Neutrophil (primary cell): ENCODE results near the gene JAG2.

Source experiments
- H3K27ac ChIP-seq: fragments of 200-600 bp; sonication (generic); 2 replicates; pipeline ENCODE4 v1.5.1; 2016; ENCODE audit warnings: mild to moderate bottlenecking, moderate library complexity
- H3K27me3 ChIP-seq: fragments of 200-600 bp; sonication (generic); 2 replicates; pipeline ENCODE4 v1.6.0; 2016; ENCODE audit warnings: mild to moderate bottlenecking
- H3K36me3 ChIP-seq: fragments of 200-600 bp; sonication (generic); 2 replicates; pipeline ENCODE4 v1.5.1; 2017
- H3K4me1 ChIP-seq, 2 experiments: fragments of 200-600 bp in 1 of 2; sonication (generic) in 1 of 2; 1 replicate in 1 of 2; 2 replicates in 1 of 2; pipeline versions ENCODE4 v1.5.1 to v1.6.1; 2013 to 2016; ENCODE audit warnings: low read depth in 1 of 2, low read length in 1 of 2, mild to moderate bottlenecking in 1 of 2, moderate library complexity in 1 of 2; ENCODE audit not compliant: control insufficient read depth in 1 of 2, insufficient read depth in 1 of 2
- H3K4me3 ChIP-seq, 2 experiments: fragments of 200-600 bp in 1 of 2; sonication (generic) in 1 of 2; 1 replicate in 1 of 2; 2 replicates in 1 of 2; pipeline ENCODE4 v1.5.1; 2013 to 2016; ENCODE audit warnings: low read depth in 1 of 2, low read length in 1 of 2, mild to moderate bottlenecking in 1 of 2, moderate library complexity in 1 of 2
- H3K9me3 ChIP-seq: fragments of 200-600 bp; sonication (generic); 2 replicates; pipeline ENCODE4 v1.5.1; 2016
- CTCF ChIP-seq: fragments of 200-600 bp; sonication (generic); IDR thresholded peaks from 2 replicates; pipeline ENCODE4 v1.5.1; 2016; ENCODE audit warnings: antibody characterized with exemption

Gene JAG2

DNA sequence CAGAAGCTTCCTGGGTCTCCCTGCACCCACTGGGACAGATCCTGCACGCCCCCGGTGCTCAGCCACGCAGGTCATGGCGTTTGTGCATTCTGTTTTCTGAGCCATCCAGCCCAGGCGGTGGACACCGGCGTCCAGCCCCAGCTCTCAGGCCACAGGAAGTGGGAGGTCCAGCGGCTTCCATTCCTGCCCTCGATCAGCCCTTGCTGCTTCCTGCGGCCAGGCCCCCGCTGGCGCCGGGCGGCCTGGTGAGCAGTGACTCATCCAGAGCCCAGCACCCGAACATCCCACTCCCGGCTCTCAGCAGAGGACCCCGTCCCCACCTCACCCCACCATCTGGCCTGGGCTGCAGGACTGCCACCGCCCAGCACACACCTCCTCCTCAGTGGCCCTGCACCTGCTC is 30.5 kb upstream of the JAG2 start:
- no peak overlapping the region for H3K27ac ChIP-seq
- no peaks in the 10 kb centered on the region for H3K36me3 ChIP-seq
- peaks cover 11 to 16% of the 10 kb centered on the region in 2 experiments for H3K4me1 ChIP-seq
- no peaks in the 10 kb centered on the region for H3K9me3 ChIP-seq
- peaks cover 94% of the 10 kb centered on the region for H3K27me3 ChIP-seq
- no peak for TF ChIP-seq CTCF
- no peak overlapping the region for H3K4me3 ChIP-seq

GRCh38 chr14:105198588-105198987 is 30.0 kb upstream of the JAG2 start:
- H3K27me3 ChIP-seq, result peaks cover 94% of the 10 kb centered on the region
- TF ChIP-seq CTCF, result no peak
- no peak overlapping the region for H3K27ac ChIP-seq
- no peaks in the 10 kb centered on the region for H3K36me3 ChIP-seq
- peaks cover 11 to 16% of the 10 kb centered on the region in 2 experiments for H3K4me1 ChIP-seq
- no peaks in the 10 kb centered on the region for H3K9me3 ChIP-seq
- H3K4me3 ChIP-seq, result no peak overlapping the region

GRCh38 chr14:105197211-105197641 is 28.6 kb upstream of the JAG2 start:
- Histone ChIP-seq H3K27ac (no peak overlapping the region), H3K27me3 (peaks cover 97% of the 10 kb centered on the region), H3K4me1 (peaks cover 10 to 12% of the 10 kb centered on the region in 2 experiments), H3K9me3 (no peaks in the 10 kb centered on the region), H3K36me3 (no peaks in the 10 kb centered on the region), H3K4me3 (no peak overlapping the region)
- TF ChIP-seq CTCF, result no peak

DNA sequence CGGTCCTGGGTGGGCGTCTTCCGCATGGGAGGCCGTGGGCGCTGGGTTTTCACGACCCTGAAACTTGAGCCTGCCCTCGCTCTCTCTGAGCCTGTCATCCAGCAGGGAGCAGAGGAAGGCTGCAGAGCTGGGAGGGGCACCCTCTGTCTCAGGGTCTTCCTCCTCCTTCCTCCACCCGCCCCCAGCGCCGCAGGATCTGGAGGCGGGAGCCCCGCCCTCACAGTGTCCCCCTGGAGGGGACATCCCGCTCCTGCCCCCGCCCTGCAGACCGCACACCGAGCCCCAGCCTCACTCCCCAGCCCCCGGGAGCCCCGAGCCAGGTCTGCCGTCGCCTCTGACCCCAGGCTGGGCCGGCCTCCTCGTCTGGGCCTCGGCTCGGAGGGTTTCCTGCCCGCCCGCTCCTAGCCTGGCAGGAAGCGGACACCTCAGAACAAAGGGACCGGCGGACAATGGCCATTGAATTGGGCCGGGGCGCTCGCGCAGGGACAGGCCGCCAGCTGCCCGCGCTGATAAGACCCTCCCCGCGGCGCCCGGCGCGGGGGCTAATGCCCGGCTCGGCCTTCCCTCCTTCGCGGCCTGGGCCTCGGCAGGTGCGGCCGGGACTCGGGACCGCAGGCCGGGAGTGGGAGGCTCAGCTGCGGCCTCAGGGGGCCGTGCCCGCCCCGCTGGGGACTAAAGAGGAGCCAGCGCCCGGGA is 27.8 kb upstream of the JAG2 start:
- Histone ChIP-seq H3K4me1 (peaks cover 2 to 4% of the 10 kb centered on the region in 2 experiments), H3K27ac (no peak overlapping the region), H3K9me3 (no peaks in the 10 kb centered on the region), H3K36me3 (no peaks in the 10 kb centered on the region), H3K4me3 (no peak overlapping the region), H3K27me3 (peaks cover 90% of the 10 kb centered on the region)
- no peak for TF ChIP-seq CTCF

DNA sequence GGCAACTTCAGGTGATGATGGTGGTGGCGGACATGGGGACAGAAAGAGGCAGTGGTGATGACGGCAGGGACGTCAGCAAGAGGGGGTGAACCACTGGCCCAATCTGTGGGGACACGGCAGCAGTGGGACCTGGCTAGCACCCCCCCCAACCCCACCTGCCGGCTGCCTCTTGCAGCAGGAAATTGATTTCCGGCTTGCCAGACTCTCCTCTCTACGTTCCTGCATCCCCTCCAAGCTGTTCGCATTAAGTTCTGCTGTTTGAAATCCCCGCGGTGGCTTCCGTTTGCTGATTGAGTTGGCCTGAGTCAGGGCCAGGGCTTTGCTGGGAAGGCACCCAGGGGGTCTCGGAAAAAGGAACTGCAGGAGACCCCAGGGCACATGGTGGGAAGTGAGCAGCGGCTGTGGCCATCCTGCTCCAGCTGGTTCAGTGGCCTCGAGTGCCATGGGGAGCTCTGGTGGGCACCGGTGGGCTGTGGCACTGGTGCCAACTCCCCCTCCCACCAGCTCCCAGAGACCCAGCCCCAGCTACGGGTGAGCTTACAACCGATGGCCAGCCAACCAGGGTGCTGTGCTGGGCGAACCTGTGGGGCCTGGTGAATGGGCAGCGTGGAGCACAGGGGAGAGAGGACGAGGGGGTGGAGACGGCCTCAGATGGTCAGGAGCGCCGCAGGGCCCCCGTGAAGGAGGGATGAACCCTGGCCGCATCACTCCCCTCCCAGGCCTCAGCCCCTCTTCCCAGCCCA is 27.1 kb upstream of the JAG2 start:
- Histone ChIP-seq H3K27me3 (peaks cover 89% of the 10 kb centered on the region), H3K36me3 (no peaks in the 10 kb centered on the region), H3K4me1 (no peaks in the 10 kb centered on the region), H3K27ac (no peak overlapping the region), H3K4me3 (no peak overlapping the region), H3K9me3 (no peaks in the 10 kb centered on the region)
- TF ChIP-seq CTCF, result no peak
